ENCODE data around the gene SESTD1.

Gene SESTD1, protein sequence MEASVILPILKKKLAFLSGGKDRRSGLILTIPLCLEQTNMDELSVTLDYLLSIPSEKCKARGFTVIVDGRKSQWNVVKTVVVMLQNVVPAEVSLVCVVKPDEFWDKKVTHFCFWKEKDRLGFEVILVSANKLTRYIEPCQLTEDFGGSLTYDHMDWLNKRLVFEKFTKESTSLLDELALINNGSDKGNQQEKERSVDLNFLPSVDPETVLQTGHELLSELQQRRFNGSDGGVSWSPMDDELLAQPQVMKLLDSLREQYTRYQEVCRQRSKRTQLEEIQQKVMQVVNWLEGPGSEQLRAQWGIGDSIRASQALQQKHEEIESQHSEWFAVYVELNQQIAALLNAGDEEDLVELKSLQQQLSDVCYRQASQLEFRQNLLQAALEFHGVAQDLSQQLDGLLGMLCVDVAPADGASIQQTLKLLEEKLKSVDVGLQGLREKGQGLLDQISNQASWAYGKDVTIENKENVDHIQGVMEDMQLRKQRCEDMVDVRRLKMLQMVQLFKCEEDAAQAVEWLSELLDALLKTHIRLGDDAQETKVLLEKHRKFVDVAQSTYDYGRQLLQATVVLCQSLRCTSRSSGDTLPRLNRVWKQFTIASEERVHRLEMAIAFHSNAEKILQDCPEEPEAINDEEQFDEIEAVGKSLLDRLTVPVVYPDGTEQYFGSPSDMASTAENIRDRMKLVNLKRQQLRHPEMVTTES

DNA sequence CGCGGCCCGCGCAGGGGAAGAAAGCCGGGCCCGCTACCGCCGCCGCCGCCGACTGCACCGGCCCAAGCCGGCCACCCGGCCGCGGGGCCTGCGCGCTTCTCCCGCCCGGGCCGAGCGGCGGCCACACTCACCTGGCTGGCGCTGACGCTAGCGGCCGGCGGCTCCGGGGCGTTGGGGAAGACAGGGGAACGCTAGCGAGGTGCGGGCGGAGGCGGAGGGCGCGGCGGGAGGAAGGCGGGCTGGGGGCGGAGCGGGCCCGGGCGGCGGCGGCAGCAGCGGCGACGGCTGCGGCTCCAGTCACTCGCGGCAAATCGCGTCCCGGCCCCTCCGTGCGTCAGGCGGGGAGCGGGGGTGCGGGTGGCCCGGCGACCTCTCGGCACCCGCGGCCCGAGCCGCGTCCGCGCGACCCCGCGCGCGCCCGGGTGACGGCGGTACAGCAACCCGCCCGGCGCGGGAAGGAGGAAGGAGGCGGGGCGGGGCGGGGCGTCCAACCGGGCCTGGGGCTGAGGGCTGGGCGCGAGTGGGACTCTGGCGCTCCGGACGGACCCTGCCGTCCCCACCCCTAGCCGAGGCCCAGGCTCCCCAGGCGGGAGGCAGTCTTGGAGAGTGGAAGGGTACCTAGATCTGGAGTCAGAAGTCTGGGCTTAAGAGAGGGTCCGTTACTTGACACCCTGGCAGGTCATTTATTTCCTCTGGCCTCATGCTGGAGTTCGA lies at the start of gene SESTD1:
TSS of gene SESTD1 (minus strand) at position 465 of the 714 bp plus-strand sequence. CDS start 72,991 bp downstream, outside the sequence.
- peak within 1 kb of the TSS; percentile 10 for H3K27ac Mint-ChIP-seq
- peak within 1 kb of the TSS; percentile 83 for H3K4me3 Mint-ChIP-seq
- peaks cover 17% of the 10 kb centered on the region for H3K4me1 Mint-ChIP-seq (ENCODE audit: low read depth)
- H3K9me3 Mint-ChIP-seq (ENCODE audit: low read depth), result no peaks in the 10 kb centered on the region
- no peaks in the 10 kb centered on the region for H3K36me3 Mint-ChIP-seq
- peaks cover 18% of the 10 kb centered on the region for H3K27me3 Mint-ChIP-seq

DNA sequence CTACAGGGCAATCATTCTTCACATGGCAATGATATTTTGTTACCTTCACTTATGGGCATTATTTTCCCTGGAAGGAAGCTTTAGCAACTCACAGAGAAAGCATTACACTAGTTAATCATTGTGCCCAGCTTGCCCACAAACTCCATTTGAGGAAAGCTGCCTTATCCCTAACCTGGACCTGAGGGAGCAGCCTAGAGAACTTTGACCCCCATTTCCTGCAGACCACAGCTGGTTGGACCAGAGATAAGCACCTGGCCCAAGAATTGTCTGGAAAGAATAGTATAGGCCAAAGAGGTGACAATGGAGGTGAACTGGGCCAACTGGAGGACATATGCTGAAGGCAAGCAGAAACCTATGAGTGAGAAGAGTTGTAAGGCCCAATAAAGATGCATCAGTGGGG lies 48.4 kb upstream of the SESTD1 start:
- Mint-ChIP-seq H3K27me3 (peaks cover 10% of the 10 kb centered on the region), H3K4me1 (ENCODE audit: low read depth) (no peaks in the 10 kb centered on the region), H3K4me3 (no peak overlapping the region), H3K36me3 (no peaks in the 10 kb centered on the region), H3K9me3 (ENCODE audit: low read depth) (no peaks in the 10 kb centered on the region), H3K27ac (no peak overlapping the region)

DNA sequence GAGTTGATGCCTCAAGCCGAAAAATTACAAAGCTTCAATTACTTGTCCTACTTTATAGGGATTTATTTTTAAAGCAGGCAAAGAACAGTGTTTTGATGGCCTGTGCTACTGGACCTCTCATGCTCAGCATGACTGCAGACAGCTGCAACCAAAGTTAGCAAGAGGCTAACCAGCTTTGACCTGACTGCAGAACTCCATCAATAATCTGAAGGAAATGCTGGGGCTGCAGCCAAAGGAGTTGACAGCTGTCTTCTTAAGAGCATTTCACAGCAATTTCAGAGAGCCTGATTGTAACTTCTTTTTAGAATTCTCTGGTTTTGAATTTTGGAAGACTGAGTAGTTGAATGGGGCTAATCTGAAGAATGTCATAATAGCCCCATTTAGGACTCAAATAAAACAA lies 46.5 kb upstream of the SESTD1 start:
- Mint-ChIP-seq H3K36me3 (no peaks in the 10 kb centered on the region), H3K9me3 (ENCODE audit: low read depth) (no peaks in the 10 kb centered on the region), H3K4me1 (ENCODE audit: low read depth) (no peaks in the 10 kb centered on the region), H3K27ac (no peak overlapping the region), H3K4me3 (no peak overlapping the region), H3K27me3 (peaks cover 10% of the 10 kb centered on the region)

DNA sequence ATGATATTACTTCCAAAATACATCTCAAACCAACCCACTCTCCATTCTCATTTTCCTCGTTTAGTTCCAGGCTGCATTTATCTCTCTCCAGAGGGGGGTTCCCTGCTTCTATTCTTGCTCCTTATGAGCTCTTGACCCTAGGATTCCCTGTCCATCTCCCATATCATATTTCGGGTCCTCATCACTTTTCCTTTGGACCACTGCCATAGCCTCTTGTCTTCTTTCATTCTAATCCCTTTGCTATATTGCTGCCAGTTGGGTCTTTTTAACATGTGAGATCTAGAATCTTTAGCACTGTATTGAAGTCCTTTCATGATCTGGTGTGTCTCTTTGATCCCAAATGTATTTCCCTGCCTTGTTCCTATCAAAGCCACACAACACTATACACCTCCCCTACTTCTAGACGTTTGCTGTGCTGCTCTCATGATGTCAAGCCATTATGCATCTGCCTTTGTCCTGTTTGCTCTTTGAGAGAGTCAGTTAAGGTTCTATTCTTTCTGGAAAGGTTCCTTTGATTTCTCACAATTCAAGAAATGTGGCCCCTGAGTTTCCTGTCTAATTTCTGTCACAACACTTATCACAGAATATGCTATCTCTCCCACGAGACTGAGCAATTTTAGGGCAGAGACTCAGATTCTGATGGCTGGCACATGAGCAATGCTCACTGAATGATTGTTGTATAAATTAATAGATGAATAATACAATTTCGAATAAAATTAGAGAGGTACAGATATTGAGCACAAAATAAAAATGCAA lies 43.2 kb upstream of the SESTD1 start:
- peaks cover under 1% of the 10 kb centered on the region for H3K27me3 Mint-ChIP-seq
- H3K27ac Mint-ChIP-seq, result no peak overlapping the region
- H3K36me3 Mint-ChIP-seq, result no peaks in the 10 kb centered on the region
- H3K9me3 Mint-ChIP-seq (ENCODE audit: low read depth), result peaks cover under 1% of the 10 kb centered on the region
- no peaks in the 10 kb centered on the region for H3K4me1 Mint-ChIP-seq (ENCODE audit: low read depth)
- H3K4me3 Mint-ChIP-seq, result no peak overlapping the region

DNA sequence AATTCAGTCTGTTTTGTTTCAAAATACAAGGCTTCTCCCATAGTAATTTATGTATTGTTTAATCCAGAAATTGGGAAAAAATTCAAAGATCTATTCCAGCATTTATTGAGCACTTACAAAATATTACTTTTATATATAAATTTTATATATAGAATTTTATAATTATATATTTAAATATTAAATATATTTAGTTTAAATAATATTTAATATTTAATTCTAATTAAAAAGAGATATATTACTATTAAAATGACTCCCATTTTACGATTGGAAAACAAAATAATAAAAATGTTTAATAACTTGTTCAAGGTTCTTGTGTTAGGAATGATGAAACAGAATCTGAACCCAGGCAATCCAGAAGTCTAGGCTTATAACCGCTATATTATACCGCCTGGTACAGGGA lies 40.5 kb upstream of the SESTD1 start:
- peaks cover 10% of the 10 kb centered on the region for H3K9me3 Mint-ChIP-seq (ENCODE audit: low read depth)
- H3K4me1 Mint-ChIP-seq (ENCODE audit: low read depth), result no peaks in the 10 kb centered on the region
- no peak overlapping the region for H3K4me3 Mint-ChIP-seq
- peaks cover 2% of the 10 kb centered on the region for H3K36me3 Mint-ChIP-seq
- H3K27me3 Mint-ChIP-seq, result peaks cover 1% of the 10 kb centered on the region
- H3K27ac Mint-ChIP-seq, result no peak overlapping the region

DNA sequence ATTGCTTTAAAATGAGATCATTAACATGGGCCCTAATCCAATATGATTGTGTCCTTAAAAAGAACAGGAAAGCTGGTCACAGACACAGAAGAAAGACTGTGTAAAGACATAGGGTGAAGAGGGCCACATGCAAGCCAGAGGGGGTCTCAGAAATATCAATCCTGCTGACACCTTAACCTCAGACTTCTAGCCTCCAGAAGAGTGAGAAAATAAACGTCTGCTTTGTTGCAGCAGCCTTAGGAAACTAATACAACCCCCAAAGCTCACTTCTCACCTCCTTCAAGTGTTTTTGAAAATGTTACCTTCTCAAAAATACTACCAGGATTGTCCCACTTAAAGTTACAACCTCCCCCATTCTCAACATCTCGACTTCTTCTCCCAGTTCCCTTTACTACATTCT lies 39.8 kb upstream of the SESTD1 start:
- no peak overlapping the region for H3K27ac Mint-ChIP-seq
- H3K4me3 Mint-ChIP-seq, result no peak overlapping the region
- no peaks in the 10 kb centered on the region for H3K4me1 Mint-ChIP-seq (ENCODE audit: low read depth)
- peaks cover 2% of the 10 kb centered on the region for H3K36me3 Mint-ChIP-seq
- peaks cover 1% of the 10 kb centered on the region for H3K27me3 Mint-ChIP-seq
- H3K9me3 Mint-ChIP-seq (ENCODE audit: low read depth), result peaks cover 10% of the 10 kb centered on the region

DNA sequence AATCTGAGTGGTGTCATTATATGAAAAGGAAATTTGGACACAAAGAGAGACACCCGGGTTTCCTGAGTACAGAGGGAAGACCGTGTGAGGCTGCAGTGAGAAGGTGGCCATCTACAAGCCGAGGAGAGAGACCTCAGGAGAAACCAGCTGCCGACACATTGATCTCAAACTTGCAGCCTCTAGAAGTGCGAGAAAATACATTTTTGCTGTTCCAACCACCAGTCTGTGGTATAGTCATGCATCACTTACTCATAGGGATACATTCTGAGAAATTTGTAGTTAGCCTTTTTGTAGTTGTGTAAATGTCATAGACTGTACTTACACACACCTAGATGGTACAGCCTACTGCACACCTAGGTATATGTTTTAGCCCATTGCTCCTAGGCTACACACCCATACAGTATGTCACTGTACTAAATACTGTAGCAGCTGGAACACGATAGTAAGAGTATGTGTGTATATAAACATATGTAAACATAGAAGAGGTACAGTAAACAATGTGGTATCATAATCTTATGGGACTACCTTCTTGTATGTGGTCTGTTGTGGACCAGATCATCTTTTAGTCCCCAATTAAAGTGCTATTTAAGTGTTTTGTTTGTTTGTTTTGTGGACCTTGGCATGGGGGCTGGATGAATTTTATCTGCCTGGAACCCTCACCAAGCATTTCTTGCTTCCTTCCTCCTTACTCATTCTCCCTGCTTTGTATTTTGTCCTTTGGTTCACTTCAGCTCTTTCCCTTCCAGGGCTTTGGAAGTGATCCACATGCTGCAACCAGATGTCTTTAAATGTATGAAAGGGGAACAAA lies 38.3 kb upstream of the SESTD1 start:
- Mint-ChIP-seq H3K9me3 (ENCODE audit: low read depth) (peaks cover 10% of the 10 kb centered on the region), H3K4me3 (no peak overlapping the region), H3K36me3 (peaks cover 2% of the 10 kb centered on the region), H3K27me3 (peaks cover 1% of the 10 kb centered on the region), H3K27ac (no peak overlapping the region), H3K4me1 (ENCODE audit: low read depth) (no peaks in the 10 kb centered on the region)

DNA sequence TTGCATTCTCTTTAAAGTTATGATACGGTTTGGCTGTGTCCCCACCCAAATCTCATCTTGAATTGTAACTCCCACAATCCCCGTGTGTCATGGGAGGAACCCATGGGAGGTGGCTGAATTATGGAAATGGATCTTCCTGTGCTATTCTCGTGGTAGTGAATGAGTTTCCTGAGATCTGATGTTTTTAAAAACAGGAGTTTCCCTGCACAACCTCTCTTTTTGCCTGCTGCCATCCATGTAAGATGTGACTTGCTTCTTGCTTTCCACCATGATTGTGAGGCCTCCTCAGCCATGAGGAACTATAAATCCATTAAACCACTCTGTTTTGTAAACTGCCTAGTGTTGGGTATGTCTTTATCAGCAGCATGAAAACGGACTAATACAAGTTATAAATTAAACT lies 37.5 kb upstream of the SESTD1 start:
- no peaks in the 10 kb centered on the region for H3K4me1 Mint-ChIP-seq (ENCODE audit: low read depth)
- peaks cover 2% of the 10 kb centered on the region for H3K36me3 Mint-ChIP-seq
- no peak overlapping the region for H3K27ac Mint-ChIP-seq
- no peak overlapping the region for H3K4me3 Mint-ChIP-seq
- peaks cover 1% of the 10 kb centered on the region for H3K27me3 Mint-ChIP-seq
- H3K9me3 Mint-ChIP-seq (ENCODE audit: low read depth), result peaks cover 10% of the 10 kb centered on the region

DNA sequence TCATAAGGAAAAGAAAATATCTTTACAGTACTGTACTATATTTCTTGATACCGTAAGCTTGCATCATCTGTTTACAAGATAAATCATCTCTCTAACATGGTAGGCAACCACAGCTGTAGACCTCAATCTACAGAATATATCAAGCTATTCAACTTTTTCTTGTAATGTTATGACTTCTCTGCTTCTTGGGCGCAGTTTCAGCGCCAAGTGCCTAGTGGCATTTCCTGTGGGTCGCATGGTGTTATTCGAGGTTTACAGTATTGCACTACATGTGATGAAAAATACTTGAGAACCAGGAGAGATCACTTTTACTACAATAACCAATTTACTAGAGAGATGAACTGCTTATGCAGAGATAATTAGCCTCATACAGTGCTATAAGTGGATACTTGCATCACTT lies 34.0 kb upstream of the SESTD1 start:
- no peak overlapping the region for H3K4me3 Mint-ChIP-seq
- H3K27ac Mint-ChIP-seq, result no peak overlapping the region
- no peaks in the 10 kb centered on the region for H3K4me1 Mint-ChIP-seq (ENCODE audit: low read depth)
- H3K9me3 Mint-ChIP-seq (ENCODE audit: low read depth), result peaks cover 10% of the 10 kb centered on the region
- peaks cover 1% of the 10 kb centered on the region for H3K27me3 Mint-ChIP-seq
- peaks cover 2% of the 10 kb centered on the region for H3K36me3 Mint-ChIP-seq

DNA sequence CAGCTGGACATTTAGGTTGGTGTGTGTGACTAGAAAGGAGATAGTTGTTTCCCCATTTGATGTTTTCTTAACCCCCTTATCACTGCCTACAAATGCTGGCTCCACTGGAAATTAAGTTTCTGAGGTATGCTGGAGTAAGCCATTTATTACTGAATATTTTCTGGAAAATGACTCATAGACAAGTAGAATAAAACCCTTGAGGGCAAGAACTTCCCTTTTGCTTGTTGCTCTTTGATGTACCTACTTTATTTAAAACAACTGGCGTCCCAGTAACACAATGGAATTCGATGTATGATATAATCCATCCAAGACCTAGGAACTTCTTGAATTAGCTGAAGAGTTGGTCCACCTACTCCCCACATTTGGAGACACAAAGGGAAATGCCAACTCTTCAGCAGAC lies 33.3 kb upstream of the SESTD1 start:
- no peak overlapping the region for H3K27ac Mint-ChIP-seq
- H3K4me3 Mint-ChIP-seq, result no peak overlapping the region
- peaks cover 10% of the 10 kb centered on the region for H3K9me3 Mint-ChIP-seq (ENCODE audit: low read depth)
- H3K36me3 Mint-ChIP-seq, result peaks cover 2% of the 10 kb centered on the region
- H3K4me1 Mint-ChIP-seq (ENCODE audit: low read depth), result no peaks in the 10 kb centered on the region
- H3K27me3 Mint-ChIP-seq, result peaks cover 1% of the 10 kb centered on the region

DNA sequence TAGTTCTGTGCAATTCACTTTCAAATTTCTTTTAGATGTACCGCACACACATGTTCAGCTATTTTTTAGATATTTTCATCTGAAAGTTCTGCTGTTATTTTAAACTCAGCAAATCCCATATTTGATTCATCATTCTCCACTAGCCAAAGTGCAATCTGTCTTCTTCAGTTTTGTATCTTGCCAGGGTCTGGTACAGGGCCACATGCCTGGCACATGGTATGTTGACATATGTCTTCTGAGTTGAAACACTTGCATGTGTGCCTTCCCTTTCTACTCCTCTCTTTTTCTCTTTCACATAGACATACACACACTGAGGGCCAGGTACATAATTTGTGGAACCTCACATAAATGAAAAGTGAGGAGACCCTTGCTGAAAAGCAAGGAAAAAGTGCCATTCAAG lies 25.7 kb upstream of the SESTD1 start:
- Mint-ChIP-seq H3K27me3 (peaks cover 2% of the 10 kb centered on the region), H3K4me3 (no peak overlapping the region), H3K4me1 (ENCODE audit: low read depth) (no peaks in the 10 kb centered on the region), H3K27ac (no peak overlapping the region), H3K36me3 (no peaks in the 10 kb centered on the region), H3K9me3 (ENCODE audit: low read depth) (no peaks in the 10 kb centered on the region)

DNA sequence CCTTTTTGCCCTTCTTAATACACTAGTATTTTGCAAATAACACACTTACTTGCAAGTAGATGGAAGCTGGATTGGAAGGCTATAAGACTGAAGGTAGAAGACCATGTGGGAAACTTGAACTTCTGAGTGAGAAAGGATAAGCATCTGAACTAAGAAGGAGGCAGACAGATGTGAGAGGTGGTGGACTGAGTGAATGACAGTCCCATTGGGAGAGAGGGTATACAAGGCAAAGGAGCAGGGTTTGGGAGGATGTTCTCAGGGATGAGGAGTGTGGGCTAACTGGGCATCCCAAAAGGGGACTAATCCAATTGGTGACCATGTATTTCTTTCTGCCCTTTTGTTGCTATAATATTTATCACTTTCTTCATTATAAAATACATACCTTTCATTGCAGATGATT lies 20.4 kb upstream of the SESTD1 start:
- Mint-ChIP-seq H3K9me3 (ENCODE audit: low read depth) (no peaks in the 10 kb centered on the region), H3K4me1 (ENCODE audit: low read depth) (no peaks in the 10 kb centered on the region), H3K27me3 (no peaks in the 10 kb centered on the region), H3K27ac (no peak overlapping the region), H3K4me3 (no peak overlapping the region), H3K36me3 (no peaks in the 10 kb centered on the region)

DNA sequence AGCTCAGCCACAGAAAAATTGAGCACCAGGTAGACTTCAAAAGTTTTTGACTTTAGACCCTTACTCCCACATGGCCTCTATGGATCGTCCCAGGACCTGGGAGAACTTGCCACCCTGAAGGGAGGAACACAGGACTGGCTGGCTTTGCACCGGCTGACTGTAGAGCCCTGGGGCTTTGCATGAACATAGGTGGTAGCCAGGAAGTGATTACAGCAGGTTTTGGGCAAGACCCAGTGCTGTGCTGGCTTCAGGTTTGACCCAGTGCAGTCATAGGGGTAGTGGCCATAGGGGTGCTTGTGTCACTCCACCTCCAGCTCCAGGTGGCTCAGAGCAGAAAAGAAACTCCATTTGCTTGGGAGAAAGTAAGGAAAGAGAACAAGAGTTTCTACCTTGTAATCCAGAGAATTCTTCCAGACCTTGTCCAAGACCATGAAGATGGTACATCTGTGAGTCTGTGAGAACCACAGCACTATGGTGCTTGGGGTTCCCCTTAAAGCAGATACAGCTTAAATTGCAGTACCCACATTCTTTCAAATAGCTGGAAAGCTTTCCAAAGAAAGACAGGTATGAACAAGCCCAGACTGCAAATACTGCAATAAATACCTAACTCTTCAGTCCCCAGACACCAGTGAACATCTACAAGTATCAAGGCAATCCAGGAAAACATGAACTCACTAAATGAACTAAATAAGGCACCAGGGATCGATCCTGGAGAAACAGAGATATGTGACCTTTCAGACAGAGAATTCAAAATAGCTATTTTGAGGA lies 13.0 kb upstream of the SESTD1 start:
- no peaks in the 10 kb centered on the region for H3K36me3 Mint-ChIP-seq
- H3K4me1 Mint-ChIP-seq (ENCODE audit: low read depth), result no peaks in the 10 kb centered on the region
- H3K27me3 Mint-ChIP-seq, result peaks cover 4% of the 10 kb centered on the region
- no peaks in the 10 kb centered on the region for H3K9me3 Mint-ChIP-seq (ENCODE audit: low read depth)
- H3K27ac Mint-ChIP-seq, result no peak overlapping the region
- no peak overlapping the region for H3K4me3 Mint-ChIP-seq
